ENCODE data around the gene ABTB2. TPM values are rescaled to one million over a fixed set of nuclear protein-coding genes. Genes with fewer than 3 reads are reported as not detected.

The ABTB2 gene
- total RNA-seq, 1 donor from 2014 or later = 73.0 TPM

GRCh38 chr11:34136420-34136819 is 221.4 kb downstream of the ABTB2 start:
- no peak for DNase-seq
- Mint-ChIP-seq H3K4me3 (no peak overlapping the region), H3K9me3 (no peaks in the 10 kb centered on the region), H3K27me3 (no peaks in the 10 kb centered on the region), H3K27ac (no peak overlapping the region), H3K36me3 (ENCODE audit: low read depth) (peaks cover 96% of the 10 kb centered on the region), H3K4me1 (peaks cover 6% of the 10 kb centered on the region)
- TF ChIP-seq, protein P1, sequence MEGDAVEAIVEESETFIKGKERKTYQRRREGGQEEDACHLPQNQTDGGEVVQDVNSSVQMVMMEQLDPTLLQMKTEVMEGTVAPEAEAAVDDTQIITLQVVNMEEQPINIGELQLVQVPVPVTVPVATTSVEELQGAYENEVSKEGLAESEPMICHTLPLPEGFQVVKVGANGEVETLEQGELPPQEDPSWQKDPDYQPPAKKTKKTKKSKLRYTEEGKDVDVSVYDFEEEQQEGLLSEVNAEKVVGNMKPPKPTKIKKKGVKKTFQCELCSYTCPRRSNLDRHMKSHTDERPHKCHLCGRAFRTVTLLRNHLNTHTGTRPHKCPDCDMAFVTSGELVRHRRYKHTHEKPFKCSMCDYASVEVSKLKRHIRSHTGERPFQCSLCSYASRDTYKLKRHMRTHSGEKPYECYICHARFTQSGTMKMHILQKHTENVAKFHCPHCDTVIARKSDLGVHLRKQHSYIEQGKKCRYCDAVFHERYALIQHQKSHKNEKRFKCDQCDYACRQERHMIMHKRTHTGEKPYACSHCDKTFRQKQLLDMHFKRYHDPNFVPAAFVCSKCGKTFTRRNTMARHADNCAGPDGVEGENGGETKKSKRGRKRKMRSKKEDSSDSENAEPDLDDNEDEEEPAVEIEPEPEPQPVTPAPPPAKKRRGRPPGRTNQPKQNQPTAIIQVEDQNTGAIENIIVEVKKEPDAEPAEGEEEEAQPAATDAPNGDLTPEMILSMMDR (IDR thresholded peaks at IDR 0.05) = no peak
- ChIA-PET CTCF (no interaction called here), POLR2A (interaction anchor here (0.6 kb wide), 1 partner anchor 1553 kb away, joined by 4 read pairs; the partner anchor contains the start of gene EIF3M)
- intact Hi-C loops (cut with micrococcal nuclease) = no loop called here
- no peak for ATAC-seq (ENCODE audit: low read depth)

- CTCF ChIA-PET = no interaction called here
- Mint-ChIP-seq H3K36me3 (ENCODE audit: low read depth) (peaks cover 95% of the 10 kb centered on the region), H3K9me3 (no peaks in the 10 kb centered on the region), H3K27me3 (no peaks in the 10 kb centered on the region), H3K27ac (no peak overlapping the region), H3K4me1 (peaks cover 6% of the 10 kb centered on the region), H3K4me3 (no peak overlapping the region)
- intact Hi-C loops (cut with micrococcal nuclease) = no loop called here
- POLR2A ChIA-PET = interaction anchor here (0.7 kb wide), 1 partner anchor 220 kb away, joined by 3 read pairs; no protein-coding TSS in a partner anchor
- DNase-seq (no peak), ATAC-seq (ENCODE audit: low read depth) (no peak)
- TF ChIP-seq, protein P1 (IDR thresholded peaks at IDR 0.05) = no peak
Measured at GRCh38 chr11:34135439-34135838, 222.4 kb downstream of the ABTB2 start.

DNA sequence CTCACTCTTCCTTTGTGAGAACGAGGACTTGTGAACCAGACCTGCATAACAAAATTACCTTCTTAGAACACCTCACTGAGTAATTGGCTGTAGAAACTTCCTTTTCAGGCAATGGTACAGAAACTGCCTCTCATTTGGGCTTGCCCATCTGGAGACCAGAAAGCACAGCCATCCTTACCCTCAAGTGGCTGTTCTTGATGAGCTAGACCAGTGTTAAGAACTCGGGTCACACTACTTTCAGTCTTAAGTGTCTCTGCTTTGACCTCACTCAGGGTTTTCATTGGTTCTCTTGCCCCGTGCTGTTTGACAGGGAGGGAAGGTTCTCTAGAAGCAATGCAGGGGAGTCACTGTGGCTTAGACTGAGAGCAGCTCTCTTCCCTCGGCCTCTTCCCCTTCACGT is 223.0 kb downstream of the ABTB2 start:
- ChIA-PET CTCF (no interaction called here), POLR2A (no interaction called here)
- ATAC-seq (ENCODE audit: low read depth) = no peak
- TF ChIP-seq, protein P1 (IDR thresholded peaks at IDR 0.05) = no peak
- Mint-ChIP-seq H3K4me3 (no peak overlapping the region), H3K27me3 (no peaks in the 10 kb centered on the region), H3K27ac (no peak overlapping the region), H3K4me1 (peaks cover 6% of the 10 kb centered on the region), H3K9me3 (no peaks in the 10 kb centered on the region), H3K36me3 (ENCODE audit: low read depth) (peaks cover 96% of the 10 kb centered on the region)
- DNase-seq = no peak
- intact Hi-C loops (cut with micrococcal nuclease) = no loop called here

DNA sequence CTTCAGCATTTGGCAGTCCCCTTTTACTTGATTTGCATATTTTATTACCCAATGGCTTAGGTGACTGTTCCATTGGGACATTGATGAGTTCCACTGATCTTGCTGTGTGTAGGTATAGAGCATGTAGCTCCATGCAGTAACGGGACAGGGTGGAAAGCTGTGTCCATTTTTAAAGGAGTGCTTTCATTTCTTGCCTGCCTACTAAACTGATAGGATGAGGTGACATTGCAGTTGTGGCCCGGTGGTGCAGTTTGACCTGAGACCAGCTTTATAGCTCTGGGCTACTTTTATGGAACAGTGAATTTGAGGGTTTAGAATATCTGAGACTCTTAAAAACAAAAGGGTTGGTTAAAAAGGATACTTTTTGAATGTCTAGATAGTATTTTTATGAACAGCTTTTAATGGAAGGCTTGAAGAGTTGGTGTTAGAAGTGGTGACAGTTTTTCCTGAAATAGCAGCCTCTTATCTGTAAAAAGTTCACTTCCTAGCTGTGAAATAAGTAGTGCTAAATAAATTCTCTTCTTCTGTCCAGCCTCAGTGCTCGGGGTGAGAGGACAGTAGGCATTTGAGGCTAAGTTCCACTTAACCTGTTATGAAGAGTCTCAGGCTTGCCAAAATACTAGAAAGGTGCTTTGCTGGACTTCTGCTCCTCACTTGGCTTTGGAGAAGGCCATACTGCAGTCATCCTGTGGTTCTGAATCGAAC is 225.4 kb downstream of the ABTB2 start:
- Mint-ChIP-seq H3K36me3 (ENCODE audit: low read depth) (peaks cover 92% of the 10 kb centered on the region), H3K4me1 (peaks cover 6% of the 10 kb centered on the region), H3K9me3 (no peaks in the 10 kb centered on the region), H3K27ac (no peak overlapping the region), H3K4me3 (no peak overlapping the region), H3K27me3 (no peaks in the 10 kb centered on the region)
- ChIA-PET POLR2A (interaction anchor here (0.6 kb wide), 1 partner anchor 163 kb away, joined by 3 read pairs; no protein-coding TSS in a partner anchor), CTCF (interaction anchor here (0.7 to 1.2 kb wide), 3 partner anchors 9 to 144 kb away, joined by 3 read pairs; no protein-coding TSS in a partner anchor)
- TF ChIP-seq, protein P1 (IDR thresholded peaks at IDR 0.05) = no peak
- no peak for ATAC-seq (ENCODE audit: low read depth)
- intact Hi-C loops (cut with micrococcal nuclease) = no loop called here
- DNase-seq = no peak

GRCh38 chr11:34128824-34129223 is 229.0 kb downstream of the ABTB2 start:
- H3K4me3 Mint-ChIP-seq = no peak overlapping the region
- TF ChIP-seq, protein P1 (IDR thresholded peaks at IDR 0.05) = no peak
- peaks cover 90% of the 10 kb centered on the region for H3K36me3 Mint-ChIP-seq (ENCODE audit: low read depth)
- ChIA-PET POLR2A (interaction anchor here (0.6 kb wide), 1 partner anchor 51 kb away, joined by 3 read pairs; no protein-coding TSS in a partner anchor), CTCF (no interaction called here)
- peaks cover 6% of the 10 kb centered on the region for H3K4me1 Mint-ChIP-seq
- no peaks in the 10 kb centered on the region for H3K9me3 Mint-ChIP-seq
- DNase-seq (no peak), ATAC-seq (ENCODE audit: low read depth) (no peak)
- H3K27ac Mint-ChIP-seq = no peak overlapping the region
- no peaks in the 10 kb centered on the region for H3K27me3 Mint-ChIP-seq
- intact Hi-C loops (cut with micrococcal nuclease) = no loop called here

All from activated B cell treated with CpG ODN at 0.5 μM for 24 hours (primary cell).